Hepatocyte (in vitro differentiated cells): ENCODE data around the gene BUD31.
"Not testable (repeated sequence)": the region's sequence is repeated elsewhere in the genome, so short reads cannot be mapped to it uniquely, and the experiment has no call there.

Experiments used
- EZH2 ChIP-seq: fragments of 200-600 bp; sonication (generic); IDR thresholded peaks from 2 replicates; pipeline ENCODE4 v1.6.1; 2016; ENCODE audit warnings: antibody characterized with exemption, mild to moderate bottlenecking, borderline replicate concordance
- EZH2phosphoT487 ChIP-seq: fragments of 200-600 bp; sonication (generic); IDR thresholded peaks from one replicate; pipeline ENCODE4 v1.6.1; 2018; ENCODE audit warnings: antibody characterized with exemption, mild to moderate bottlenecking, low read depth, moderate library complexity; ENCODE audit not compliant: unreplicated experiment, severe bottlenecking
- TF ChIP-seq, protein P1 (sequence below): fragments of 200-600 bp; sonication (generic); IDR thresholded peaks from 2 replicates; pipeline ENCODE4 v1.5.1; 2016; ENCODE audit warnings: antibody characterized with exemption, mild to moderate bottlenecking; ENCODE audit not compliant: poor library complexity

DNA sequence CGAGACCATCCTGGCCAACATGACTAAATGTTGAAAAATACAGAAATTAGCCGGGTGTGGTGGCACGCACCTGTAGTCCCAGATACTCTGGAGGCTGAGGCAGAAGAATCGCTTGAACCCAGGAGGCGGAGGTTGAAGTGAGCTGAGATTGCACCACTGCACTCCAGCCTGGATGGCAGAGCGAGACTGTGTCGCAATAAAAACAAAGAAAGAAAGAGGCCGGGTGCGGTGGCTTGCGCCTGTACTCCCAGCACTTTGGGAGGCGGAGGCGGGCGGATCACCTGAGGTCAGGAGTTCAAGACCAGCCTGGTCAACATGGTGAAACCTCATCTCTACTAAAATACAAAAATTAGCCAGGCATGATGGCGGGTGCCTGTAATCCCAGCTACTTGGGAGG lies 21.5 kb upstream of the BUD31 start:
- TF ChIP-seq, protein P1, sequence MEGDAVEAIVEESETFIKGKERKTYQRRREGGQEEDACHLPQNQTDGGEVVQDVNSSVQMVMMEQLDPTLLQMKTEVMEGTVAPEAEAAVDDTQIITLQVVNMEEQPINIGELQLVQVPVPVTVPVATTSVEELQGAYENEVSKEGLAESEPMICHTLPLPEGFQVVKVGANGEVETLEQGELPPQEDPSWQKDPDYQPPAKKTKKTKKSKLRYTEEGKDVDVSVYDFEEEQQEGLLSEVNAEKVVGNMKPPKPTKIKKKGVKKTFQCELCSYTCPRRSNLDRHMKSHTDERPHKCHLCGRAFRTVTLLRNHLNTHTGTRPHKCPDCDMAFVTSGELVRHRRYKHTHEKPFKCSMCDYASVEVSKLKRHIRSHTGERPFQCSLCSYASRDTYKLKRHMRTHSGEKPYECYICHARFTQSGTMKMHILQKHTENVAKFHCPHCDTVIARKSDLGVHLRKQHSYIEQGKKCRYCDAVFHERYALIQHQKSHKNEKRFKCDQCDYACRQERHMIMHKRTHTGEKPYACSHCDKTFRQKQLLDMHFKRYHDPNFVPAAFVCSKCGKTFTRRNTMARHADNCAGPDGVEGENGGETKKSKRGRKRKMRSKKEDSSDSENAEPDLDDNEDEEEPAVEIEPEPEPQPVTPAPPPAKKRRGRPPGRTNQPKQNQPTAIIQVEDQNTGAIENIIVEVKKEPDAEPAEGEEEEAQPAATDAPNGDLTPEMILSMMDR: not testable (repeated sequence)
- not testable (repeated sequence) for TF ChIP-seq EZH2, EZH2phosphoT487
